ENCODE results near the gene ERFE.
"Not testable (repeated sequence)": the region's sequence is repeated elsewhere in the genome, so short reads cannot be mapped to it uniquely, and the experiment has no call there.

ERFE gene

DNA sequence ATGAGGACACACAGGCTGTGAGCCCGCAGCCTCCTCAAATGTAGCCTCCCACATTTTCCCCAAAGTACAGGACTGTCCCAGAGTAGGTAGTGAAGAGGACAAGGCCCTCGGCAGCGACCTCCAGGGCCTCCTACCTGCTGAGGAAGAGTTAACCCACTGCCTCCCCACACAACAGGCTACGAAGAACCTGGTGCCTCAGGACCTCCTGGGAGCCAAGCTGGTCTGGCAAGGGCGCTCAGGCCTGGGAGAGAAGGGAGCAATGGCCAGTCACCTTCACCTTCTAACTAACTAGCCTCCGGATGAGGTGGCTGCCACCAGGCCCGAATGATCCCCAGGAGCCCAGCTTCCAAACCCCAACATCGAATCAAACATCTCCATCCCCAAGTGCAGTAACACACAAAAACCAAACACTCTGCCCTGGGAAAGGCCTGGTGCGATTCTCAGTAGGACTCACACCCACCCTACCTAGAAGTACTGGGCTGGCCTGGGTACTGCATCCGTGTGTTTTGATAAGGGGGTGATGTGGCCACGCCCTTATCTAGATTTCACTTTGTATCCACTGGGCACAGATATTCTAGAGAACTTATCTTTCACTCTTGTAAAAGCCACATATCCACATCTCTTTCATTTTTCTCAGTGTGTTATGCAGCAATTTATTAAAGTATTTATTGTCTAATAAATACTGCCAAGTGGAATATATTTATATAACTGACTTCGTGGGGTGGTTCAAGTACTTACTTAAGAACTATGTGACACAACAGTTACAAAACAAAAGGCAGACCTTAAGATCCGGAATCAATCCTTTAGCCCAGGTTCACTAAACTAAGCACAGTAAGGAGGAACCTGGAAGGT lies 9.7 kb downstream of the ERFE start:
- DNase-seq (ENCODE audit: low read depth, low spot score): no peak

DNA sequence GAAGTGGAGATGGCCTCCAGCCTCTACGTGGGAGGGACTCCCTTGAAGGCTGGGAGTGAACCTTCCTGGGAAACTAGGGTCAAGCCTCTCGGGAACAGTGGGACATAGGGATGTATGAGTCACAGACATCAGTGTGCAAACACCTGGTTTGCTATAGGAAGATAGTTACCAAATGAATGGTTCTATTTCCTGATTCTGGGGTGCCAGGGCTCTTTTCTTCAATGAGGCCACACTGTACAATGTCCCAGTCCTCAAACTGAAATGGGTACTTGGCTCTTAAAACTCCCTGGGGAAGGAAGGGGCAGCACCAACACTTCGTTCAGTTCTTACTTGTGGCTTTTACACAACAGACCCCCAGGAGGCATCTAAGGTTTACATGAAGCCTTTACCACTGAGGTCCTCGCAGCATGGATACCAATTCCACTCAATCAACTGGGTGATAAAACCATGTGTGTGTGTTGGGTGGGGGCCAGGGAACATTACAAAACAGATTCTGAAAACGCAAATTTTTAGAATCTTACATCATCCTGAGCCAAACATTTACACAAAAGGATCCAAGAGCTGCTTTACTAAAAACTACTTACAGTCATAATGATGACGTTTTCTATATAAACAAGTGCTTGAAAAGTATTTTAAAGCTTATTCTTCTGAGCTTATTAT lies 10.4 kb downstream of the ERFE start:
- DNase-seq (ENCODE audit: low read depth, low spot score): no peak

DNA sequence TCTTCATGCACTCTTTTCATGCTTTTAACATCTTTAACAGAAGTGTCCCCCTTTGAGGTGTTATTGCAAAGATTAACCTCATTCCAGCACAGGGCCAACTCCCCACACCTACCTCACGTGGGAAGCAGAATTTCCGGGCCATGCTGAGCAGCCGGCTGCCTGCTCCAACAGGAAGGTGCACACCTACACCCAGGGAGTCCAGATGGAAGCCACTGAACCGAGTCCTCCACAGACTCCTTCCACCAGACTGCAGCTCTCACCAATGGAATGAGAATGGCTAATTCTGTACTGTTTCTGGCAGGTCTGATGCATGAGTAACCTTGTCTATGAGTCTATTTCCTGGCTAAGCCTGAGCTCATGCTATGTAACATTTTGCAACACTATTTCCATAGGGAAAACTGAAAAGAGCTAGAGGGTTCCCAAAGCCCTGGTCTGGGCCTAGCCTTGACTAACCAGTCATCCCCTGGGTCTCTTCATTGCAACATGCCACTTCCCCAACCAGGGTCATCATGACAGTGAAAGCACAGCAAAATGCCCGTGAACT lies 11.0 kb downstream of the ERFE start:
- no peak for DNase-seq (ENCODE audit: low read depth, low spot score)

DNA sequence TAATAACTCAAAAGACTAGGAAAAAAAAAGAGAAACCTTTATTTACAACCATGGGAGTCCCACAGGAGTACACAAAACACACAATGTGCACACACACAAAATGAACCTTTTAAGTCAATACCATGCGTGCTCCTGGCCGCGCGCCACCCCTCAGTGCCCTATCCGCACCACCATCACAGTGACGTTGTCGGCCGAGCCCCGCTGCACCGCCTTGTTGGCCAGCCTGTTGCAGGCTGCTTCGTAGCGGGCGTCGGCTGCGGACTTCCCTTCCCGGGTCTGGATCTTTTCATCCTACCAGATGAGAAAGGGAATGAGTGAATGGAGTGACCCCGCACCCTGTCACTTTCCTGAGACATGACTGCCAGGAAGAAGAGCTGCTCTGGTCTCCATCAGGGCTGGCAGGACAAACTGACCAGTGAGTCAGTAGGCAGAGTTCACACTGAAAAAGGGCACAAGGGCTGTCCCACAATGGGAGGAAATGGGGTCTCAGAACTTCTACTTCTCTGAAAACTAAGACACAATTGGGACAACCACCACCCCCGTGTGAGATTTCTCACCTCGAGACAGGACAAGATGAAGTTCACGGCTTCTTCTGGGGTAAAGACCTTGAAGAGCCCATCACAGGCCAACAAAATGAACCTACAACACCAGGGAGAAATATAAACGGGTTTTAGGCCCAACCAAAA lies 11.8 kb downstream of the ERFE start:
- DNase-seq (ENCODE audit: low read depth, low spot score): no peak

DNA sequence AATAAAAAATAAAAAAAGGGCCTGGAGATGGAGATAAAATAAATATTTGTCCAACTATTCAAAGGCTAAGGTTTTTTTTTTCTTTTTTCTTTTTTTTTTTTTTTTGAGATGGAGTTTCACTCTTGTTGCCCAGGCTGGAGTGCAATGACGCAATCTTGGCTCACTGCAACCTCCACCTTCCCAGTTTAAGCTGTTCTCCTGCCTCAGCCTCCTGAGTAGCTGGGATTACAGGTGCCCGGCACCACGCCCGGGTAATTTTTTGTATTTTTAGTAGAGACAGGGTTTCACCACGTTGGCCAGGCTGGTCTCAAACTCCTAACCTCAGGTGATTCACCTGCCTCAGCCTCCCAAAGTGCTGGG lies 12.3 kb downstream of the ERFE start:
- not testable (repeated sequence) for DNase-seq (ENCODE audit: low read depth, low spot score)

- no peak for DNase-seq (ENCODE audit: low read depth, low spot score)
Observed at GRCh38 chr2:238171575-238172187, 12.9 kb downstream of the ERFE start.

GRCh38 chr2:238172439-238172838 lies 13.7 kb downstream of the ERFE start:
- DNase-seq (ENCODE audit: low read depth, low spot score): no peak

DNA sequence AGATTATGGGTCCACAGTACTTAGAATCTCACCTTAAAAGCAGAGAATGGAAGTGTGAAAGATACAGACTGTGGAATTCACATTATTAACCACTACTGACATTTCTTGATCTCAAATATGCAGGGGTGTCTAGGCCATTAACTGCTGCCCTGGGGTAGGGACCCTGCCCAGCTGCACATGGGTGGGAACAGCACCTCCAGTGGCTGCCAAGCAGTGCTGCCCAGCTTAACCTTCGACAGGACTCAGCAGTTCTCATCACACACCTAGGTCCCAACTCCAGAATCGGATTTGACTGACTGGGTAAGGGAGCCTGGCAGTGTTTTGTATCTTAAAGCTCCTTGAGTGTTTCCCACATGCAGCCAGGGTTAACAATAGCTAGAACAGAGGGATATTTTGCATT lies 14.9 kb downstream of the ERFE start:
- DNase-seq (ENCODE audit: low read depth, low spot score): no peak

DNA sequence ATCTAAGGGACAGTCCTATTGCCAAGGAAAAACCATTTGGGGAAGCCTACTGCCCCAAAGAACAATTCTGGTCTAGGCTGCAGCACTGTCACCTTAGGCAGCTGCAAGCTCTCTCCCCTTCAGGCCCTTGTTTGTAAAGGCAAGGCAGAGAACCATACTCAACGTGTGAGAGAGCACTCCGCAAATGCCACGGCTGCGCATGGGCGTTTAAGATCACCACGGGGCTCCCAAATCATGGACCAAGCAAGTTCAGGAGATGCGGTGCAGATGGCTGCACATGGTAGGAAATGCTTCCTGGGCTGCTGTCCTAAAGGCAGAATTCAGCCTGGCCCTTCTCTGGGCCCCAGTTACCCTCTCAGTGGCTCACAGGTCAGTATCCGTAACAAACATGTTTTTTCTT lies 15.5 kb downstream of the ERFE start:
- no peak for DNase-seq (ENCODE audit: low read depth, low spot score)

DNA sequence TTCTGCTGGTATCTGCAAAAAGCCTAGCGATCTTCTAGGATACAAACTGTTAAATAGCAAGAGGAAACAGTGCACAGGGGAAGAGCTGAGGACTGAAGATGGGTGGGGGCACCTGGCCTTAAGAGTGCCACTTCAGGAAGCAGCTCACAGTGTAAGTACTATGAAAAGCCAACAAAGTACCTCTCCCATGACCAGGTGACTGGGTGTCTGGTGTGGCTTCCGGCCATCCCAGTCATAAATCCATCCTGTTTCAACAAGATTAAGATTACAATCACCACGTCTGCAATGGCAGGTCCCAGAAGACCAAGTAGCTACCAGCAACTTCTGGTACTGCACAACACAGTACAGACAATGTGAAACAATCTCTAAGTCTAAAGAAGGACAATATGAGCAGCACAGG lies 15.9 kb downstream of the ERFE start:
- no peak for DNase-seq (ENCODE audit: low read depth, low spot score)

DNA sequence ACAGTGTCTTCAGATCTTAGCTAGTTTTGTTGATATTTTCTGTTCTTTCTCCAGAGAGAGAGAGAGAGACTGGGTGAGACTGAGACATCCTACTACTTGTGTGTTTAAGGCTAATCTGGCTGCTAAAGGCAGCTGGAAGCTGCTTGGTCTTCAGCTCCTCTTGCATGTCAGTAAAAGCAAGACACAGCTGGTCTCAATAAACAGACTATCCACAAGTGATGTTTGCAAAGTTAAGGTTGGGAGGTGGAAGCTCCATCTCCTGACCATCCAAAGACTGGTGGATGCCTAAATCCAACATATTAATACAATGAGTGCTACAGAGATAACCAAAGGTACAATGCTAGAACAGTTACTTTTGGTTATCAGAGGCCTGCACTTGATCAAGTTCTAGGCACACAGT lies 17.8 kb downstream of the ERFE start:
- no peak for DNase-seq (ENCODE audit: low read depth, low spot score)

DNA sequence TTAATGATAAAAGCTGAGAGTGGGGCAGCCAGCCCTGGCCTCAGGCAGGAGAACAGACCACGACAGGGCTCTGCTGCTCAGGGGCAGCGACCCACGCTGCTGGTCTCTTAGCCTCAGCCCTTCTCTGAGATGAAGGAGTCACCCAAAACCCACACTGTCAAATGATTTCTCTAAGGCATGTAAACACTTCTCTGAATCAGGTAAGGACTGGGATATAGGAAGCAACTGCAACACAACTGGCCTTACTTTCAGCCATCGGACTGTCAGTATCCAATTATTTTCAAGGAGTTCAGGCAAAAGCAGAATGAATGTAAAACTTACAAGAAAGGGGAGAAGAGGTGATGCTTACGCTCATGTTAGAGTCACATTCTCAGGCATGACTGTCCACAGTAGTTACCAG lies 21.8 kb downstream of the ERFE start:
- DNase-seq (ENCODE audit: low read depth, low spot score): no peak

DNA sequence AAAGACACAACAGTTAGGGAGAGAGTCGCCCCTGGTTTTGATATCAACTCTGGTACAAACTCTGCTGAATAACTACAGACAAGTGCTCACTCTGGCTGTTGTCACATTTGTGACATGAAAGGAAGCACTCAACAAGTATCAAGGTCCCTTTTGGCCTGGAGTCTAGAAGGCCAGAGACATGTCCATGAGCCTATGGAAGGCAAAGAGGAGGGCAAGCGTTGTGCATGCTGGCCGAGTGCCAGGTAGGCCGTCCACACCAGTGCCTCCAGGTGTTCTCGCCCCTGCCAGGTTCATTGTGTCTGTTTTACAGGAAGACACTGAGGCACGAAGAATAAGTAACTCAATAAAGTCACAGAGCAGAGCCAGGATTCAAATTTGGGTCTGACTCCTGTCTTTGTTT lies 23.6 kb downstream of the ERFE start:
- DNase-seq (ENCODE audit: low read depth, low spot score): no peak

- DNase-seq (ENCODE audit: low read depth, low spot score): no peak
Observed at GRCh38 chr2:238183821-238184220, 25.1 kb downstream of the ERFE start.

GRCh38 chr2:238187618-238188548 lies 29.1 kb downstream of the ERFE start:
- no peak for DNase-seq (ENCODE audit: low read depth, low spot score)

- DNase-seq (ENCODE audit: low read depth, low spot score): no peak
Observed at GRCh38 chr2:238190445-238190844, 31.7 kb downstream of the ERFE start.

- DNase-seq (ENCODE audit: low read depth, low spot score): no peak
Observed at GRCh38 chr2:238202326-238203093, 43.7 kb downstream of the ERFE start.

DNA sequence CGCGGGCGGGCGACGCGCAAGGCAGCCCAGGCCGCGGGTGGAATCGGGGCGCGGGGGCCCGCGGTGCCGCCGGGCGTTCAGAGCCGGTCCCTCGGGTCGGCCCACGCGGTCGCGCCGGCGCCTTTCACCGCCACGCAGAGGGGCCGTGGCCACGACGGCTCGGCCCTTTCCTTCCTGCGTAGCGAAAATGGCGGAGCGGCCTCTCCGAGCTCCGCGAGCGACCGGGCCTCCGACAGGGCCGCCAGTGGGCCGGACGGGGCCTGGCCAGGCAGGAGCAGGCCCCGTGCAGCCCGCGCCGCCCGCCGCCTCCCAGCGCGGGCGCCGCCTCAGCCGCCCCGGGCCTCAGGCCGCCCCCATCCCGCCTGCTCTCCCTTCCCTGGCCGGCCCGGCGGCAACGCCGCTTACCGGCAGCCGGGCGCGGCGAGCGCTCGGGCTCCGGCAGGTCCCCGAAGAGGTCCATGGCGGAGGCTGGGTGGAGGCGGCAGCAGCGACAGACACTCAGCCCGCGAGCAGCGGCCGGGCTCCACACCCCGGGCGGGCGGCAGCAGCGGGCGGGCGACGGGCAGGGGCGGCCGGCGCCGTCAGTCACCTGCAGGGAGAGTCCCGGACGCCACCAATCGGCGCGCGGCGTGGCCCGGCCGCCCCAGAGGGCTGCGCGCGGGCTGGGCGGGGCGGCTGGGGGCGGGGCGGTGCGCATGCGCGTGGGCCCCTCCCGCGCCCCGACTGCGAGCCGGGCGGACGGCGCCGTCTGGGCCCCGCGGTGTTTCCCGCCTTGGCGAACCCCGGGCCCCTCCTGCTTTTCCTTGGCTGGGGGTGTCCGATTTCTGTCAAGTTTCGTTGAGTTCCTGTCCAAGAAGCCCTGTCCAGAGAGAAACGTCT lies 44.6 kb downstream of the ERFE start, which contains the start of gene ILKAP:
Gene ILKAP, minus strand, starts transcription at position 602 of the 879 bp plus-strand sequence. Its CDS starts 142 bp downstream, at position 460.
- peak; percentile 82 for DNase-seq (ENCODE audit: low read depth, low spot score)
